Activated T-helper 9 cell treated with anti-CD3 and anti-CD28 coated beads, Interleukin-2, amount 50 U/mL, for 16 hours (primary cell): ENCODE measurements around the gene KLF12.

Experiments
- DNase-seq: peaks from one replicate; pipeline ENCODE4 v3.0.0-alpha.2; 2020; ENCODE audit warnings: low read depth

KLF12 gene

GRCh38 chr13:74135326-74136083, 1.3 kb upstream of the KLF12 start:
- peak; percentile 50 for DNase-seq

GRCh38 chr13:74134777-74135325, 647 bp upstream of the KLF12 start:
- peak; percentile 59 for DNase-seq

GRCh38 chr13:74133657-74134201, 475 bp downstream of the KLF12 start:
- DNase-seq: peak; percentile 74

GRCh38 chr13:74132776-74133656, 1.2 kb downstream of the KLF12 start:
- peak; percentile 25 for DNase-seq

GRCh38 chr13:74132152-74132775, 1.9 kb downstream of the KLF12 start:
- peak; percentile 9 for DNase-seq

- DNase-seq: no peak
Measured at GRCh38 chr13:74131227-74131626, 3.0 kb downstream of the KLF12 start.

- DNase-seq: no peak
Measured at GRCh38 chr13:74129500-74130191, 4.6 kb downstream of the KLF12 start.

GRCh38 chr13:74128156-74128767, 5.9 kb downstream of the KLF12 start:
- no peak for DNase-seq

- DNase-seq: no peak
Measured at GRCh38 chr13:74118328-74118727, 15.9 kb downstream of the KLF12 start.

- DNase-seq: no peak
Measured at GRCh38 chr13:74117207-74117705, 16.9 kb downstream of the KLF12 start.

- DNase-seq: no peak
Measured at GRCh38 chr13:74115133-74115532, 19.1 kb downstream of the KLF12 start.

GRCh38 chr13:74114641-74115040, 19.6 kb downstream of the KLF12 start:
- DNase-seq: no peak

- DNase-seq: no peak
Measured at GRCh38 chr13:74114202-74114601, 20.0 kb downstream of the KLF12 start.

- DNase-seq: no peak
Measured at GRCh38 chr13:74111901-74112824, 22.0 kb downstream of the KLF12 start.

GRCh38 chr13:74111399-74111798, 22.8 kb downstream of the KLF12 start:
- DNase-seq: no peak

- DNase-seq: no peak
Measured at GRCh38 chr13:74110053-74110452, 24.2 kb downstream of the KLF12 start.

- no peak for DNase-seq
Measured at GRCh38 chr13:74107598-74107997, 26.6 kb downstream of the KLF12 start.

- DNase-seq: no peak
Measured at GRCh38 chr13:74105871-74106270, 28.3 kb downstream of the KLF12 start.

- DNase-seq: no peak
Measured at GRCh38 chr13:74104661-74105275, 29.4 kb downstream of the KLF12 start.
